SU-DHL-6 (cell line): ENCODE results near the gene TAS2R31.

Source experiments
- H2AFZ ChIP-seq: fragments of 200-600 bp; sonication (generic); 2 replicates; pipeline ENCODE4 v1.6.1; 2014; ENCODE audit warnings: low read depth, mild to moderate bottlenecking, moderate library complexity, mixed read lengths, antibody characterized with exemption, low read length; ENCODE audit not compliant: severe bottlenecking
- H3F3A ChIP-seq: fragments of 200-600 bp; shearing (Covaris generic); 2 replicates; pipeline ENCODE4 v1.6.0; 2016; ENCODE audit warnings: antibody characterized with exemption, mild to moderate bottlenecking; ENCODE audit not compliant: insufficient read depth
- H3K27ac ChIP-seq: fragments of 200-600 bp; sonication (generic); 2 replicates; pipeline ENCODE4 v1.5.1; 2016; ENCODE audit warnings: low read depth, mild to moderate bottlenecking, low read length, moderate library complexity, mixed read lengths
- H3K27me3 ChIP-seq: fragments of 200-600 bp; sonication (generic), shearing (Covaris generic); 2 replicates; pipeline ENCODE4 v1.6.0; 2014; ENCODE audit warnings: mild to moderate bottlenecking, low read length
- H3K36me3 ChIP-seq: fragments of 200-600 bp; sonication (generic); 2 replicates; pipeline ENCODE4 v1.6.1; 2014; ENCODE audit warnings: mild to moderate bottlenecking, low read length, mixed read lengths
- H3K4me2 ChIP-seq: fragments of 300-600, 200-600 bp; shearing (Covaris generic), sonication (generic); 2 replicates; pipeline ENCODE4 v1.6.0; 2014; ENCODE audit warnings: low read length, low read depth, mild to moderate bottlenecking; ENCODE audit not compliant: poor library complexity, severe bottlenecking
- H3K4me3 ChIP-seq: fragments of 200-600 bp; sonication (generic); 2 replicates; pipeline ENCODE4 v1.5.1; 2014; ENCODE audit warnings: antibody characterized with exemption, low read length, mild to moderate bottlenecking, mixed read lengths; ENCODE audit not compliant: insufficient read depth, poor library complexity, severe bottlenecking
- H3K79me2 ChIP-seq: fragments of 200-600 bp; sonication (generic); 2 replicates; pipeline ENCODE4 v1.6.1; 2014; ENCODE audit warnings: mild to moderate bottlenecking, low read length, moderate library complexity; ENCODE audit not compliant: insufficient read depth
- H3K9ac ChIP-seq: fragments of 200-600 bp; sonication (generic); 2 replicates; pipeline ENCODE4 v1.7.0; 2014; ENCODE audit warnings: mild to moderate bottlenecking, low read length
- H3K9me2 ChIP-seq: fragments of 200-600 bp; sonication (generic); replicated peaks from 2 replicates; pipeline ENCODE4 v1.6.1; 2014; ENCODE audit warnings: low read length; ENCODE audit not compliant: insufficient read depth
- H3K9me3 ChIP-seq: fragments of 200-600 bp; sonication (generic); 2 replicates; pipeline ENCODE4 v1.6.1; 2014; ENCODE audit warnings: low read length, mixed read lengths; ENCODE audit not compliant: insufficient read depth
- H4K20me1 ChIP-seq: fragments of 200-600 bp; sonication (generic); 2 replicates; pipeline ENCODE4 v1.6.1; 2014; ENCODE audit warnings: low read depth, mild to moderate bottlenecking, antibody characterized with exemption, low read length, moderate library complexity, mixed read lengths
- CTCF ChIP-seq: fragments of 200-600 bp; sonication (generic); IDR thresholded peaks from one replicate; pipeline ENCODE4 v1.5.1; 2017; ENCODE audit warnings: antibody characterized with exemption, mild to moderate bottlenecking, low read length, moderate library complexity; ENCODE audit not compliant: insufficient read depth, poor library complexity, severe bottlenecking
- EZH2phosphoT487 ChIP-seq: fragments of 200-600 bp; sonication (generic), shearing (Covaris generic); conservative IDR thresholded peaks from 2 replicates; pipeline ENCODE4 v1.6.1; 2018; ENCODE audit warnings: mild to moderate bottlenecking, antibody characterized with exemption, low read length, moderate library complexity, mixed read lengths

The TAS2R31 gene

GRCh38 chr12:11015775-11016430, 15.3 kb downstream of the TAS2R31 start:
- no peaks in the 10 kb centered on the region for H3K79me2 ChIP-seq
- no peak overlapping the region for H3K27ac ChIP-seq
- no peaks in the 10 kb centered on the region for H3K9me2 ChIP-seq
- no peak overlapping the region for H3K4me2 ChIP-seq
- no peaks in the 10 kb centered on the region for H3F3A ChIP-seq
- no peak overlapping the region for H2AFZ ChIP-seq
- no peak overlapping the region for H3K9ac ChIP-seq
- H3K9me3 ChIP-seq, result no peaks in the 10 kb centered on the region
- no peaks in the 10 kb centered on the region for H3K36me3 ChIP-seq
- H3K4me3 ChIP-seq, result no peak overlapping the region
- H3K27me3 ChIP-seq, result no peaks in the 10 kb centered on the region
- H4K20me1 ChIP-seq, result no peaks in the 10 kb centered on the region
- TF ChIP-seq CTCF (no peak), EZH2phosphoT487 (no peak)

DNA sequence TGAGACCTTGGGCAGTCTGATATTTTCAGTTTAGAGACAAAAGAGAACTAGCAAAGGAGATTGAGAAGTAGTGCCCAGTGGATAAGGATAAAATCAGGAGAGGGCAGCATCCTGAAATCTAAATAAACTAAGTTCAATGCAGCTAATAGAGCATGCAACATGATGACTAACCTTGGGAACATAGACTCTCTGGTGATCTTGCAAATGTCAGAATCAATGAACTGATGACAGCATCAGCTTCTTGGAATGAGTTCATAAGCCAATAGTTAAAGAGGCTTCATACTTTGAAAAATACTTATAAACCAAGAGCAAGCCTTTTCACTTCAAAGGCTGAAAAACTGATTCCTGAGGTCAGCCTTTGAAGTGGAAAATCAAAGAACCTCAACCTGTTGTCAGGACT, 17.0 kb downstream of the TAS2R31 start:
- no peaks in the 10 kb centered on the region for H3K9me2 ChIP-seq

GRCh38 chr12:11007608-11008007, 23.6 kb downstream of the TAS2R31 start:
- H3K79me2 ChIP-seq, result no peaks in the 10 kb centered on the region
- H3K9me2 ChIP-seq, result no peaks in the 10 kb centered on the region

More for the DNA sequence above, 17.0 kb downstream of the TAS2R31 start:
- H3K79me2 ChIP-seq, result no peaks in the 10 kb centered on the region
- TF ChIP-seq EZH2phosphoT487, result no peak
- no peak for TF ChIP-seq CTCF
- no peak overlapping the region for H3K4me2 ChIP-seq
- no peaks in the 10 kb centered on the region for H3K36me3 ChIP-seq
- H3K27me3 ChIP-seq, result no peaks in the 10 kb centered on the region
- H3K9me3 ChIP-seq, result no peaks in the 10 kb centered on the region
- no peak overlapping the region for H3K27ac ChIP-seq
- no peak overlapping the region for H2AFZ ChIP-seq
- H4K20me1 ChIP-seq, result no peaks in the 10 kb centered on the region
- H3K9ac ChIP-seq, result no peak overlapping the region
- no peaks in the 10 kb centered on the region for H3F3A ChIP-seq
- no peak overlapping the region for H3K4me3 ChIP-seq

More at GRCh38 chr12:11007608-11008007, 23.6 kb downstream of the TAS2R31 start:
- H3K27ac ChIP-seq, result no peak overlapping the region
- H3K27me3 ChIP-seq, result no peaks in the 10 kb centered on the region
- no peaks in the 10 kb centered on the region for H3K36me3 ChIP-seq
- no peaks in the 10 kb centered on the region for H4K20me1 ChIP-seq
- no peak overlapping the region for H3K4me2 ChIP-seq
- H3K9me3 ChIP-seq, result no peaks in the 10 kb centered on the region
- TF ChIP-seq CTCF, result no peak
- no peak for TF ChIP-seq EZH2phosphoT487
- H3F3A ChIP-seq, result no peaks in the 10 kb centered on the region
- H3K4me3 ChIP-seq, result no peak overlapping the region
- H3K9ac ChIP-seq, result no peak overlapping the region
- no peak overlapping the region for H2AFZ ChIP-seq
